ENCODE data around the gene TYR. TPM values are rescaled to one million over a fixed set of nuclear protein-coding genes. Genes with fewer than 3 reads are reported as not detected.
"Not testable (repeated sequence)": the region's sequence is repeated elsewhere in the genome, so short reads cannot be mapped to it uniquely, and the experiment has no call there.

The TYR gene
- total RNA-seq, 2 experiments from 2014 or later, result not detected

- no peak overlapping the region for H2AFZ ChIP-seq (ENCODE audit: low read length)
- no peak overlapping the region for H3K4me2 ChIP-seq (ENCODE audit: low read length)
- intact Hi-C loops (cut with micrococcal nuclease; ENCODE audit: unreplicated experiment), result no loop called here
- ChIA-PET POLR2A (no interaction called here), CTCF (ENCODE audit: unreplicated experiment) (no interaction called here)
- no peak overlapping the region for H3K4me3 ChIP-seq (ENCODE audit: low read depth, low read length, poor library complexity, severe bottlenecking)
- H3K4me1 ChIP-seq (ENCODE audit: insufficient read depth, low read length, poor library complexity, severe bottlenecking), result no peaks in the 10 kb centered on the region
- no peaks in the 10 kb centered on the region for H3K9me3 ChIP-seq (ENCODE audit: low read length)
- no peaks in the 10 kb centered on the region for H3K79me2 ChIP-seq (ENCODE audit: insufficient read depth, low read depth, low read length)
- no peaks in the 10 kb centered on the region for H3K9me2 ChIP-seq (ENCODE audit: insufficient read depth, low read length)
- H4K20me1 ChIP-seq (ENCODE audit: insufficient read depth, low read length), result no peaks in the 10 kb centered on the region
- DNase-seq (ENCODE audit: low spot score), result no peak
- no peak overlapping the region for H3K27ac ChIP-seq (ENCODE audit: low read depth, low read length, poor library complexity, severe bottlenecking)
- no peaks in the 10 kb centered on the region for H3K36me3 ChIP-seq (ENCODE audit: insufficient read depth, low read length)
- no TSS peak for BruUV-seq (replicated peaks)
- TF ChIP-seq EZH2phosphoT487 (IDR thresholded peaks at IDR 0.05; ENCODE audit: borderline replicate concordance, low read depth, low read length), result no peak
- no peak for TF ChIP-seq CTCF (conservative IDR thresholded peaks at IDR 0.05; ENCODE audit: low read length)
These were observed 101.5 kb downstream of the TYR start for GRCh38 chr11:89279176-89279575.

GRCh38 chr11:89281032-89281677 lies 103.5 kb downstream of the TYR start:
- not testable (repeated sequence) for BruUV-seq (replicated peaks)

GRCh38 chr11:89286601-89287000 lies 108.9 kb downstream of the TYR start:
- H3K4me2 ChIP-seq (ENCODE audit: low read length); H3K27ac ChIP-seq (ENCODE audit: low read depth, low read length, poor library complexity, severe bottlenecking); H4K20me1 ChIP-seq (ENCODE audit: insufficient read depth, low read length); H2AFZ ChIP-seq (ENCODE audit: low read length); H3K79me2 ChIP-seq (ENCODE audit: insufficient read depth, low read depth, low read length); BruUV-seq (replicated peaks); H3K9me2 ChIP-seq (ENCODE audit: insufficient read depth, low read length); H3K4me1 ChIP-seq (ENCODE audit: insufficient read depth, low read length, poor library complexity, severe bottlenecking); CTCF ChIA-PET (ENCODE audit: unreplicated experiment); DNase-seq (ENCODE audit: low spot score); H3K4me3 ChIP-seq (ENCODE audit: low read depth, low read length, poor library complexity, severe bottlenecking); H3K36me3 ChIP-seq (ENCODE audit: insufficient read depth, low read length); H3K9me3 ChIP-seq (ENCODE audit: low read length); intact Hi-C loops (cut with micrococcal nuclease; ENCODE audit: unreplicated experiment): not testable (repeated sequence)
- POLR2A ChIA-PET, result interaction anchor here (0.6 kb wide), 1 partner anchor 407 kb away, joined by 3 read pairs; no protein-coding TSS in a partner anchor

More at GRCh38 chr11:89281032-89281677, 103.5 kb downstream of the TYR start:
- H3K27ac ChIP-seq (ENCODE audit: low read depth, low read length, poor library complexity, severe bottlenecking); H4K20me1 ChIP-seq (ENCODE audit: insufficient read depth, low read length); POLR2A ChIA-PET; DNase-seq (ENCODE audit: low spot score); CTCF ChIA-PET (ENCODE audit: unreplicated experiment); intact Hi-C loops (cut with micrococcal nuclease; ENCODE audit: unreplicated experiment); H3K9me3 ChIP-seq (ENCODE audit: low read length); H3K79me2 ChIP-seq (ENCODE audit: insufficient read depth, low read depth, low read length); H2AFZ ChIP-seq (ENCODE audit: low read length); H3K9me2 ChIP-seq (ENCODE audit: insufficient read depth, low read length); H3K36me3 ChIP-seq (ENCODE audit: insufficient read depth, low read length); H3K4me2 ChIP-seq (ENCODE audit: low read length); H3K4me1 ChIP-seq (ENCODE audit: insufficient read depth, low read length, poor library complexity, severe bottlenecking); H3K4me3 ChIP-seq (ENCODE audit: low read depth, low read length, poor library complexity, severe bottlenecking): not testable (repeated sequence)

- H4K20me1 ChIP-seq (ENCODE audit: insufficient read depth, low read length); H2AFZ ChIP-seq (ENCODE audit: low read length); DNase-seq (ENCODE audit: low spot score); H3K36me3 ChIP-seq (ENCODE audit: insufficient read depth, low read length); H3K9me2 ChIP-seq (ENCODE audit: insufficient read depth, low read length); CTCF ChIA-PET (ENCODE audit: unreplicated experiment); BruUV-seq (replicated peaks); H3K4me2 ChIP-seq (ENCODE audit: low read length); POLR2A ChIA-PET; H3K4me3 ChIP-seq (ENCODE audit: low read depth, low read length, poor library complexity, severe bottlenecking); H3K9me3 ChIP-seq (ENCODE audit: low read length); H3K79me2 ChIP-seq (ENCODE audit: insufficient read depth, low read depth, low read length); intact Hi-C loops (cut with micrococcal nuclease; ENCODE audit: unreplicated experiment); H3K27ac ChIP-seq (ENCODE audit: low read depth, low read length, poor library complexity, severe bottlenecking); H3K4me1 ChIP-seq (ENCODE audit: insufficient read depth, low read length, poor library complexity, severe bottlenecking): not testable (repeated sequence)
These were observed 110.3 kb downstream of the TYR start for GRCh38 chr11:89288004-89288403.

All from OCI-LY7 (cell line).